Kidney tubule cell (primary cell): ENCODE measurements around the gene JUP.

Source experiments
- DNase-seq: peaks from one replicate; pipeline ENCODE4 v3.0.0-alpha.2; 2018; ENCODE audit warnings: low spot score

Gene JUP

DNA sequence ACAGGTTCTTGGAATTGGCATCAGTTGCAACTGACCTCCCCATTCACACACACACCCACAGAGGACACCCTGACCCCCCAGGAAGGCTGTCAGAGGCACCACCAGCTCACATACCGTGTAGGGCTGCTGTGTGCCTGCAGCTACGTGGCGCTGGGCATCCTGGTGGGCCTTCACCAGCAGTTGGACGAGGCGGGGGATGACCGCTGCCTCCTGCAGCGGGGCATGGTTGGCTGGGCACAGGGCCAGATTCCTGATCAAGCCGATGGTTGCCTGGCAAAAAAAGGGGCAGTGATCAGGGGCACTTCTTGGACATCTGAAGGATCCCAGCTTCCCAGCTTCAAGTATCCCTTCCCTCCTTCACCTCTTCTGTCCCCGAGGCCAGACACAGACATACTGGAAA lies 27.9 kb downstream of the JUP start:
- DNase-seq: no peak

DNA sequence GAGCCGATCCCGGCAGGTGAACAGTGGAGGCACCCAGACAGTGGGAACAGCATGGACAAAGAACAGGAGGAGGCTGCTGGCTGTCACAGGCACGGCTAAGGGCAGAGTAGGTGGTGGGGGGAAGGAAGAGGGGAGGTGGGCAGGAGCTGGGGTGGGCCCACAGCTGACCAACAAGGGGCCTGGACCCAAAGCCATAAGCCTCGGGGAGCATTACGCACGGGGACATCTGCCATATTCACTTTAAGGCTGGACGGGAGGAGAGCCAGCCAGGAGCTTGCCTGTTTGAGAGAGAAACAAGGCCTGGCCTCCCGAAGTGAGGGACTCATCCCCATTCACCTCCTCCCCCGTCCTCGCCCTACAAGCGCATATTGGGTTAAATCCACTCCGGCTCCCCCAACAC lies 32.4 kb downstream of the JUP start:
- DNase-seq: no peak

DNA sequence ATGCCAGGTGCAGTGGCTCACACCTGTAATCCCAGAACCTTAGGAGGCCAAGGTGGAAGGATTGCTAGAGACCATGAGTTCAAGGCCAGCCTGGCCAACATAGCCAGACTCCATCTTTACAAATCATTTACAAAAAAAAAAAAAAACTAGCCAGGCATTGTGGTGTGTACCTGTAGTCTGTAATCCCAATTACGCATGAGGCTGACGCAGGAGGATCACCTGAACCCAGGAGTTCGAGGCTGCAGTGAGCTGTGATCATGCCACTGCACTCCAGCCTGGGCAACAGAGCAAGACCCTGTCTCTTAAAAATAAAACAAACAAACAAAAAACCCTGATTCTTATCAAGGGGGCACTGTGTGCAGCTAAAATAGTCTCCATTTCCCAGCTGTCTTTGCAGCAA lies 35.2 kb downstream of the JUP start:
- DNase-seq: no peak

DNA sequence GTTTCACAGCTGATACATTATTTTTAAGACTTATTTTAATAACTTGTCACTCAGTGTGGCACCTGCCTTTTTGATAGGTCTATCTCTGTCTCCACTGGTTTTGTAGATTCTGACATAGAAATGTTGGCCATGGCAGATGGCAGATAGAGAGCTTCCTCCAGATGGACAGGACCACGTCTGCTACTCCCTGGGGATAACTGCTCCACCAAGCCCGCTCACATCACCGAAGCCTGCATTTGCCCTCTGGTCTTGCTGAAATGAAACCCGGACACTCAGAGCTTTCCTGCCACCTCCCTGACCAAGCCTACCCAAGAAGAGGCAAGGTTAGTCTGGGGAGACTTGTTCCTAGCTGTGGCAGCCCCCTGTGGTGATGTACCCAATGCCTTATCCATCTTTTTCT lies 35.6 kb downstream of the JUP start:
- DNase-seq: no peak

DNA sequence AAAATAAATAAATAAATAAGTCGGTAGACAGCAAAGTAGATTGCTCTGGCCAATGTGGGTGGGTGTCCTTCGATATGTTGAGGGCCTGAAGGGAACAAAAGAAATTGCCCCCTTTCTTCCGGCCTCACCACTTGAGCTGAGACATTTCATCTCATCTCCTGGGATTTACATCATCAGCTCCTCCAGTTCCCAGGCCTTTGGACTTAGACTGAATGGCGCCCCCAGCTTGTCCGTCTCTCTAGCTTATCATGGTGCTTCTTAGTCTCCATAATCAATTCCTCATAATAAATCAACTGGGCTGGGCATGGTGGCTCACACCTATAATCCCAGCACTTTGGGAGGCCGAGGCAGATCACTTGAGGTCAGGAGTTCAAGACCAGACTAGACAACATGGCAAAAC lies 38.2 kb downstream of the JUP start:
- peak; percentile 28 for DNase-seq

DNA sequence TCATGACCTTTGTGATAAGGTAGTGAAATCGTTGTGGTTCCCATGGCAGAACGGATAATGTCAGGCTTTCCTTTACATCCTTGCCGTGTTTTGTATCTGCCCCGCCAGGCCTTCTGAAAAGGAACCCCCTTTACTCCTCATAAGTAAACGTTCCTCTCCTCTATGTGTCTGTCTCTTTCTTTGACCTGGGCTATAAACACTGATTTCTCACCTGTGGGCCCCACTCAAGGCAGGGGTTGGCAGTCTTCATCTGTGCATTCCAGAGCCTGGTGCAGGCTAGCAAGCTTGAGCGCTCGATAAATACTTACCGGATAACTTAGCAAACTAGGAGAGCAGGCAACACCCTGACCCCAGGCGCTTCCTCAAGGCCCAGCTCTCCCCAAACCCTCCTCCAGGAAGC lies 44.8 kb downstream of the JUP start:
- no peak for DNase-seq

DNA sequence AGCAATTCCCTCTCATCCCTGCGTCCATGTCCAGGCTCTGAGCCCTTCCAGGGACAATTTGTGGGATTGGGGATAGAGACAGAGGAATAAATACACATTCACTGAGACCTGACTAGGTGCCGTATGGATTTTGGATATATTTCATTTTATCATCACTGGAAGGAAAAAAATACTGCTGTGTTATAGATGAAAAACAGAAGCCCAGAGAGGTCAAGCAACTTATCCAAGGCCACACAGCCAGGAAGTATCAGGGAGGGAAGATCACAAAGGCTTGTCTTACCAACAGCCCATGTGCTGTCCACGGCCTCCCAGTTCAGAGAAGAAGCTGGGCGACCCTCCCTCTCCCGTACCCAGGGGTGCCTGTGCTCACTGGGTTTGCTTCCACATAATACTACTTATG lies 46.0 kb downstream of the JUP start:
- DNase-seq: no peak

DNA sequence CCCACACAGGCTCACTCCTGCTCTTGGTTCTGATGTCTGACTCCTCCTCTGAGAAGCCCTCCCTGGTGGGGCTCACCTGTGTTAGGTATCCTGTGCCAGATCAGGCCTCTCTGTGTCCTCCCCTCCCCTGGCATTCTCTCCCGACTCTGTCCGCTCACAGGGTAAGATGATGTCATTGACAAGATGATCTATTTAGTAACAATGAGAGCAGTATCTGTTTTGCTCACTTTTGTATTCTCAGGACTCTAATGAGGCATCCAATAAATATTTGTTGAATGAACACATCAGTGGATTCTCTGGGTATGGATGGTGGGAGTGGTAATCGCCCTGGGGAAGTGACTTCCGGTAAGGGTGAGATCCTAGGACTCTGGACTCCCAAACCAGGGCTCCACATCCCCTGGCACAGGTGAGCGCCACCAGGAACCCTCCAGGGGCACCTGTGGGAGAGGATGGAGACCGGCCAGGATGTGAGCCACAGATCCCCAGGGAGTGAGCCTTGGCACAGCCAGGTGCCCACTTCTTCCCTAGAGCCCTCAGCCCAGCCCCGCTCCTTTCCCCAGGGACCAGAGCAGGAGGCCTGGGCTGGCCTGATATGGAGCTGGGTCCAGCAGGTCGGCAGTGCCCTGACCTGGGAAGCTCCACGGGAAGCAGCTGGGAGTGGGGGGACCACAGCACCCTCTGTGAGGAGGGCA lies 46.7 kb downstream of the JUP start:
- DNase-seq: peak; percentile 94

DNA sequence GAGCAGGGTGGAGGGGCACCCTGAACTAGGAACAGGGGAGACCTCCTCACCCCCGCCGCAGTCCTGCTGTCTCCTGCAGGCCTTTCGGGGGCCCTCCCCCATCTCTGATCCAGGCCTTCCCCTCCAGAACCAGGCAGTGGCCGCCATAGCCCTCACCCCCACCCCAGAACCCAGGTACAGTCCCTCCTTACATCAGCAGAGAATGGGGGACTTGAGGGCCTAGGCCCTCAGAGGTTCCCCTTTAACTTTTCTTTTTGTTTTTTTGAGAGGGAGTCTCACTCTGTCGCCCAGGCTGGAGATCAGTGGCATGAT lies 47.8 kb downstream of the JUP start:
- no peak for DNase-seq

DNA sequence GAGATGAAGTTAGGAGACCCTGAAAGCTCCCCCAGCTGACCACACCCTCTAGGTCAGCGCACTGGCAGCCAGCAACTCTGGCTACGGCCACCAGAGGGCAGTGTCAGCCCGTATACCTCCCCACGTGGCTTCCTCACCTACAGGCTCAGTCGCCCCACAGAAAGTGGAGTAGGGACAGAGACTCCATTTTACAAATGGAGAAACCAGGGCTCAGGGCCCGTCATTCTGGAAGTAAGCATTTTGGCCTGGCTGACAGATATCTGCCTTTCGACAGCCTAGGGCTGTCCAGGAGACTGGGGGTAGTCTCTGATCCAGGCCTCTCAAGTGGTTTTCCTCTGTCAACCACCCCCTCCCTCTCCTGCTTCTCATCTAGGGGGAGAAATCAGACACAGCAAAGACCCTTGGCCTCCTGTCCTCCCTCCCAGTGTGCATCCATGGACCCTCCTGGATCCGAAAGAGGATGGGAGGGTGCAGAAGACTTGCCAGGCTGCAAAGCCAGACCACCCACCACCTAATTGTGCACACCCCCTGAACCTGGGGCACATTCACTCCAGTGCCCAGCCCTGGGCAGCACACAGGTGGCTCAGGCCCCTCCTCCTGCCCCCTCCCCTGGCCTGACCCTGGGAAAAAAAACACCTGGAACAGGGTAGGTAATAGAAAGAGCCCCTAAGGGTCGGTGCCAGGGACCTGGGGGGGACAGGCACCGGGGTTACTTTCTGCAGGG lies 48.3 kb downstream of the JUP start:
- peak; percentile 83 for DNase-seq

DNA sequence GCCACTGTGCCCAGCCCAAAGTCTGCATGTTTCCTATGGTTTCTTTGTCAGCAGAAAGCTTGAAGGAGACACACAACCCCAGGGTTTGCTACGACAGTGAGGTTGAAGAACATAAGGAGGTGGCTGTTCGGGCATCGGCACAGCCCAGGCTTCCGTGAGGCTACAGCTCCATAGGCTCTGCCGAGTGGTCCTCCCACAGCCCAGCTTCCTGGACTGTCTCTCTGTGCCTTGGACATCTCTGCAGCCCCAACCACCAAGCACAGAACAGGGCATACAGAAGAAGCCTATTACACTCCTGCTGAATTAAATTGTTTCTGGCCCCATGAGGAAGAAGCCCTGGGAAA lies 48.9 kb downstream of the JUP start:
- DNase-seq: no peak

DNA sequence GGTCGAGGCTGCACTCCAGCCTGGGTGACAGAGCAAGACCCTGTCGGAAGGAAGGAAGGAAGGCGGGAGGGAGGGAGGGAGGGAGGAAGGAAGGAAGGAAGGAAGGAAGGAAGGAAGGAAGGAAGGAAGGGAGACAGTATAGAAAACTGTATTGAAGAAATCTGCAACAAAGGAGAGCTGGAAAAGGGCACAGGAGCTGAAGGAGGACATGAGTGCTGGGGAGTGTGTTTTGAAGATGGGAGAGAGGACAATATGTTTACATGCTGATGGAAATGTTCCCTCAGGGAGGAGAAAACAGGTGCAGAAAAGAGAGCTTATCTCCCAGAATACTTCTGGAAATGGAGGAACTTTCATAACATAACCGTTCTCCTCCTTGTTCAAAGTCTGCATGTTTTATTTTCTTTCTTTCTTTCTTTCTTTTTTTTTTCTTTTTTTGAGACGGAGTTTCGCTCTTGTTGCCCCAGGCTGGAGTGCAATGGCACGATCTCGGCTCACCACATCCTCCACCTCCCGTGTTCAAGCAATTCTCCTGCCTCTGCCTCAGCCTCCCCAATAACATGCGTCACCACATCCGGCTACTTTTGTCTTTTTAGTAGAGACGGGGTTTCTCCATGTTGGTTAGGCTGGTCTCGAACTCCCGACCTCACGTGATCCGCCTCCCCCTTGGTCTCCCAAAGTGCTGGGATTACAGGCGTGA lies 49.4 kb downstream of the JUP start:
- DNase-seq: no peak

DNA sequence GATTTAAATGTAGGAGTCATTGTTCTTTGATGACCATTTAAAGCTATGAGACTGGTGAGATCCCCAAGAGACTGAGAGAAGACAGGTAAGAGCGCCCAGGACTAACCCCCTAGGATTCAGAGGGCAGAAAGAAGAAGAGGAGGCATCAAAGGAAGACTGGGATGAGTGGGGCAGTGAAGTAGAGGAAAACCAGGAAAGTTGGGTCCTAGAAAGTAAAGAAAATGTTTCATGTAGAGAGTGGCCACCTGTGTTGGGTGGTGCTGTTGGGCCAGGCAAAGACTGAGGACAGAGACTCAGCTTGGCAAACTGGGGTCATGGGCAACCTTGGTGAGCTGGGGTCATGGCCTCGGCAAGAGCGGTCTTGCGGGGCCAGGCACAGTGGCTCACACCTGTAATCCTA lies 50.8 kb downstream of the JUP start:
- no peak for DNase-seq

DNA sequence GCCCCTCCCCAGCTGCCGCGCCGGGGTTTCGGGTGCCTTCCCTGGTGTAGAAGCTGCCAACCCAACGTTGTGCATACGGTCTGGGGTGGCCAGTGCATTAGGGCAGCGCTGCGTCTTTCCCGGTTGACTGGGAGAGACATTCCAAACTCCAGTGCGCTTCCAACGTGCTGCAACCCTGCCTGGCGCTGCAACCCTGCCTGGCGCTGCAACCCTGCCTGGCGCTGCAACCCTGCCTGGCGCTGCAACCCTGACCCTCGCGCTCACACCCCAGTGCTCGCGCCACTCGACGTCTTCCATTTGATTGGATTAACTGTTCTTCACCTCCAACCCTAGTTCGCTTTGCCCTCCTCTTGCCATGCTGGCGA lies 51.6 kb downstream of the JUP start:
- no peak for DNase-seq

DNA sequence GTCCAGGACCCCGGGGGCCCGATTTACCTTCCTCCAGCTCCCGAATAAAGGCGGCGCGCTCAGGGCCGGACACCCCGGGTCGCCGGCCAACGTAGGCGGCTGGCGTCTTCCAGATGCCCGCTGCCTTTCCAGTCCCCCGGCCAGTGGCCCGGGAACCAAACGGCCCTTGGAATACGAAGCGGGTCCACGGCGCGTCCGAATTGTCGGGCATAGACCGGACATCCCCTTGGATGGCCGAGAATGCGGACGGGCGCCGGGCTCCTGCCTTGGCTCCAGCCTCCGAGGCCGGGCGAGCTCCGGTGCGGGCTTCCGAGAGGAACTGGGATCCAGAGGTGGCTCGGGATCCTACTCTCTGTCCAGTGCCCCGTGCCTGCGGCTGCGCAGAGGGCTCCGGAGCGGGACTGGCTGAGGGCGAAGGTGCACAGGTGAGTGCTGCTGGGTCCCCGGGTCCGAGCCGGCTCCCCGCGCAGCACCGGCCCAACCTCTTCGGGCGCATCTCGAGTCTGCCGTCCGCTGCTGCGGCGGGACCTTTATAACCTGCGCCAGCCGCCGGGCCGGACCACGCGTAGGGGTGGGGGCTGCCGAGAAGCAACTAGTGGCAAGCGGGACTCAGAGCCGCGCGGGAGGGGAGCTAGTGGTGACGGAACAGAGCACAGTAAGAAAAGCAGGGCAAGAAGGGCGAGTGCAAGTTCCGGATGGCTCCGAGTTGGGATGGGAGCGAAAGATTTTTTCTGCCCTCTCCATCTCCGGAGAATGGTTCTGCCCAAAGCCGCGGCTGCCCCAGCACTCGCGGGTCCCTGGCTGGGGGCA lies 52.2 kb downstream of the JUP start, which contains the start of gene HAP1:
TSS of gene HAP1 (minus strand) at position 505 of the 810 bp plus-strand sequence. CDS start at position 496, 9 bp downstream.
- DNase-seq: peak; percentile 44

DNA sequence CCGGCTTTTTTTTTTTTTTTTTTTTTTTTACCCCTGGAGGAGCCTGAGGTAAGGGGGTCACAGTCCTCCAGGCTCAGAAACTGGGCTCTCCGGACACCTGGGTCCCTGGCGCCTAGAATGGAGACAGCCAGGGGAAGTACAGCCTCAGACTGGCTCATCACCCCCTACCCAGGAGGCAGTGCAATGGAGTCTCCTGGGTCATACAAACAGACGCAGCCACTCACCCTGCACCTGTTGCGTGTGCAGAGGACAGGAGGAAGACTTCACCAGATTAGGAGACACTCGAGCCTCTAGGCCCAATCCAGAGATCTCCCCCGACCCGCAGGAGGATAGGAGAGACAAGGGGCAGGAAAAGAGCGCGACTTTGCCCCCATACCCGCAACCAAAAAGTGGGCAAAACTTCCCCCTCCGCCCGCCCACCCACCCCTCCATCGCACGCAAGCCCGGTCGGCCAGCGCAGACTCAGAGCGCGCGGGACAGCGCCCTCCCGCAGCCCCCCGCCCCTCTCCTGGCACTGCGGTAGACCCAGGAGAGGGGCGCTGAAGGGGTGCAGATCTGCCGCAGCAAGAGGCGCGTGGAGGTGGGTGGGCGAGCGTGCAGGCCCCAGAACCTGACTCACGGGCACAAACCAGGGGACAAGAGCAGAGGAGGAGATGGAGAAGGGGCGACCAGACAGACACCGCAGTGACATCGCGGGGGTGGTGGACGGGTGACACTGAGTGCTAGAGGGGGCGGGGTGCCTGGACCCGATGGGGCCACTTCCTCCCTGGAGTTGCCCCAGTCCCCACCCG lies 53.0 kb downstream of the JUP start:
- no peak for DNase-seq

DNA sequence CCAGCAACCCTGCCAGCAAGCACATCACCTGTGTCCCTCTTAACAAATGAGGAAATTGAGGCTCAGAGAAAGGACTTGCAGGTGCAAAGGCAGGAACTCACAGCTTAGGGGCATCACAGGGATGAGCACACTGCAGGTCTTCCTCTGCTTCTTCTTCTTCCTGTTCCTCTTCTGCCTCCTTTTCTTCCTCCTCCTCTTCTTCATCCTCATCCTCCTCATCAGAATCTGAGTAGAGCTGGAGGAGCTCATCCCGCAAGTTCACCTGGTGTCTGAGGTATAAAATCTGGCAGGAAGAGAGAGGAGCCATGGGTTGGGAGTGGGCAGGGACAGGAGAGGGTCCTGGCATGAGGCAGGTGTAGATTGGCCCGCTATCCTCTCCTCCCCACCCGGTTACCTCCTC lies 54.7 kb downstream of the JUP start:
- DNase-seq: no peak

DNA sequence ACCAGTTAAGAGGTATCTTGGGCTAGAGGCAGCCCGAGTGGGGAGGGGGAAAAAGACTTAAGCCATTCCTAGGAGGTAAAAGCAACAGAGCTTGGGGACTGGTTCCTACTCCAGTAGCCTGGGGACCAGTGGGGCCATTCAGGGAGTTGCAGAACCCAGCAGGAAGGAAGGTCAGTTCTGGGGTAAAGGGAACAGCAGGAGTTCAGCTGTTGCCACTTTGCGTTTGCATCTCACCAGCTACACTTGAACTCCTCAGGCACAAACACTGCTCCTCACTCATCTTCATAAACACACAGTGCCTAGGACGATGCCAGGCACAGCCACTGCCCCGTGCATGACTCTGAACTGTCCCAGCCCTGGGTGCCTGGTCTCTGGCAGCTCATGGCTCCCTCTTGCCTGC lies 56.0 kb downstream of the JUP start:
- no peak for DNase-seq

DNA sequence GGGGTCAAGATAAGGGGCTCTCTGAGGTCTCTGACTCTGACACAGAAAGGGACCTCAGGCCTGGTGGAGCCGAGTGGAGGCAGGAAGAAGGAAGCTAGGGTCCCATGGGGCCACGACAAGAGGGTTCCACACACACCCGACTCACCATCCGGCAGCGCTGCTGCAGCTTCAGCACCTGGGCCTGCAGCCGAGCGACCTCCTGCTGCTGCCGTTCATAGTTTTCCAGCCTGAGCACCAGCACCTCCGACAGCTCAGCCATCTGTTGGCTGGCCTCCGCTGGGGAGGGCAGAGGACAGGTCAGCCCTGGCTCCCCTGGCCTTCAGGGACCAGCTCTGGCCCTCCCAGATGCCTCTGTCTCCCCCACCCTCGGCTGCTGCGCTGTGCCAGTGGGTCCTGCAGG lies 58.5 kb downstream of the JUP start:
- no peak for DNase-seq

DNA sequence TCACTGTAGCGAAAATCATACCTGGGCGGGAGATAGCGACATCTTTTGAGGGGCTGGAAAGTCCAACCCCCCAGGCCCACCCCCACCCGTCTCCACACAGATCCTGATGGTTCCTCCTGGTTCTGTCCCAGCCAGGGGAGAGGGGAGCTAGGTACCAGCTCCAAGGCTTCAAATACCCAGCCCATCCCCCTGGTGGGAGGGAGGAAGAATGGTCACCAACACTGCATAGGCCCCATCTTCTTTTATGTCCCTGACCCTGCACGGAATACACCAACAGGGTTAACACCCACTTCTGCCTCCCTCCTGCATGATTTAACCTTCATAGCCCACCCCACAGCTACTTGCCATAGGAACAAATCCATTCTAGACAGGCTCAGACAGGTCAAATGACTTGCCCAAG lies 61.4 kb downstream of the JUP start:
- DNase-seq: no peak

DNA sequence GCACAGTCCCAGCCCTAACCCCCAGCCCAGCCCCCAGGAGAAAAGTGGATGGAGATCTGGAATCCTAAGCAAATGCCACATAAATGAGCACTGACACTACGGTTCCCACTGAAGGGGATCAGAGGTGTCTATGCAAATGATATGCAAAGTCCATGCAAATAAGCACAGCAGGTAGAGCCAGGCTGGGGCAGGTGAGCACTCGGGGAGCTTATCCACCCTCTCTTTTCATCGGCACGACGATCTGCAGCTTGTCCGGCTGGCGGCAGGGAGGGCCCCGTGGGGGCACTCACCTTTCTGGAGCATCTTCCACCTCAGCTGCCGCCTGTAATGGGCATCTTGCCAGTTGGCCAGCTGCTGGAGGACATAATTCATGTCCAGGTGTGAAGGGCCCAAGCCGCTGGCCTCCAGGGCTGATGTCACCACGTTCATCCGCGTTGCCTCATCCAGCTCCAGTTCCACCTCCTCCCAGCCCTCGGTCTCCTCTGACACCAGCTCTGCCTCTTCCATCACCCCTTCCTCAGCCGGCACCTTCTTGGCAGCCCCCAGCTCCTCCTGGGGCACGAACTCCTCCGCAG lies 61.9 kb downstream of the JUP start:
- DNase-seq: no peak
